ENCODE data around the gene RBFOX1. TPM values are rescaled to one million over a fixed set of nuclear protein-coding genes. Genes with fewer than 3 reads are reported as not detected.

The RBFOX1 gene
- polyA plus RNA-seq, 1 of the 3 experiments (the other 2 are of a cell fraction) = not detected

DNA sequence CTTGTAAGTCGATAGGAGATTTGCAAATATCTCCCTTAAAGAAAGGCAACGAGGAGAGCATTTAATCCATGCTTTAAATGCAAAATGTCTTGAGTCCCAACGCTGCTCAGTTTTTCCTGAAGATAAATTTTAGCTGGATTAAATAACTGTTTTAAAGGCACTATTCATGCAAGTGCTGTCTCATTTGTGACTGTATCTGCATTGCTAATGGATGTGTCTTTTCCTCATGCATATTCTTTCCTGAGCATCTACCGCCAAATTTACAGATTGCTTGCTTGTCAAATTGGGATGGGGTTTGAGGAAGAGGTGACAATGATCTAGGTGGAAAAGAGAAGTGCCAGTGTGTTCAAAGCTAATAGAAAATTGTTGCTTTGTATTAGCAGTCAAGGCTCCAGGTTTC is 106.9 kb downstream of the RBFOX1 start:
- 31% methylated on average over 4 of the region's 4 CpGs for WGBS (ENCODE audit: low lambda C conversion rate)
- no peaks in the 10 kb centered on the region for H3K9me3 ChIP-seq
- H3K27ac ChIP-seq (ENCODE audit: low read depth in 2 of 2, low read length in 1 of 2) = no peak overlapping the region
- H3K4me2 ChIP-seq = no peak overlapping the region
- ChIA-PET POLR2A (no interaction called here), CTCF (no interaction called here)
- no peaks in the 10 kb centered on the region for H3K79me2 ChIP-seq (ENCODE audit: insufficient read depth)
- no peaks in the 10 kb centered on the region for H3K36me3 ChIP-seq (replicated peaks in 1 of 2; ENCODE audit: control insufficient read depth in 1 of 2, insufficient read depth in 2 of 2, low read length in 1 of 2)
- TF ChIP-seq CHD2 (IDR thresholded peaks at IDR 0.05; ENCODE audit: low read length, partially characterized antibody) (no peak), MXI1 (IDR thresholded peaks at IDR 0.05; ENCODE audit: low read depth, low read length) (no peak), NFIC (IDR thresholded peaks at IDR 0.05; ENCODE audit: borderline replicate concordance) (no peak), GABPA (IDR thresholded peaks at IDR 0.05; ENCODE audit: low read depth) (no peak), EZH2phosphoT487 (IDR thresholded peaks at IDR 0.05; ENCODE audit: borderline replicate concordance, low read depth) (no peak)
- TF ChIP-seq, protein P1, sequence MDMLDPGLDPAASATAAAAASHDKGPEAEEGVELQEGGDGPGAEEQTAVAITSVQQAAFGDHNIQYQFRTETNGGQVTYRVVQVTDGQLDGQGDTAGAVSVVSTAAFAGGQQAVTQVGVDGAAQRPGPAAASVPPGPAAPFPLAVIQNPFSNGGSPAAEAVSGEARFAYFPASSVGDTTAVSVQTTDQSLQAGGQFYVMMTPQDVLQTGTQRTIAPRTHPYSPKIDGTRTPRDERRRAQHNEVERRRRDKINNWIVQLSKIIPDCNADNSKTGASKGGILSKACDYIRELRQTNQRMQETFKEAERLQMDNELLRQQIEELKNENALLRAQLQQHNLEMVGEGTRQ (IDR thresholded peaks at IDR 0.05; ENCODE audit: borderline replicate concordance, low read depth, low read length) = no peak
- H3K9ac ChIP-seq = no peak overlapping the region
- no peaks in the 10 kb centered on the region for H3K27me3 ChIP-seq (ENCODE audit: insufficient read depth)
- no peak overlapping the region for H3K4me3 ChIP-seq (ENCODE audit: low read depth in 2 of 2, low read length in 1 of 2)
- H3F3A ChIP-seq (replicated peaks; ENCODE audit: insufficient read depth) = no peaks in the 10 kb centered on the region
- H4K20me1 ChIP-seq (ENCODE audit: insufficient read depth) = no peaks in the 10 kb centered on the region
- no peaks in the 10 kb centered on the region for H3K9me2 ChIP-seq
- no peak for DNase-seq
- no peaks in the 10 kb centered on the region; a peak in 1 of 4 replicates for H3K4me1 ChIP-seq (ENCODE audit: control insufficient read depth in 1 of 2, insufficient read depth in 2 of 2, low read depth in 1 of 2, low read length in 1 of 2)
- no peak overlapping the region for H2AFZ ChIP-seq (ENCODE audit: low read depth)

DNA sequence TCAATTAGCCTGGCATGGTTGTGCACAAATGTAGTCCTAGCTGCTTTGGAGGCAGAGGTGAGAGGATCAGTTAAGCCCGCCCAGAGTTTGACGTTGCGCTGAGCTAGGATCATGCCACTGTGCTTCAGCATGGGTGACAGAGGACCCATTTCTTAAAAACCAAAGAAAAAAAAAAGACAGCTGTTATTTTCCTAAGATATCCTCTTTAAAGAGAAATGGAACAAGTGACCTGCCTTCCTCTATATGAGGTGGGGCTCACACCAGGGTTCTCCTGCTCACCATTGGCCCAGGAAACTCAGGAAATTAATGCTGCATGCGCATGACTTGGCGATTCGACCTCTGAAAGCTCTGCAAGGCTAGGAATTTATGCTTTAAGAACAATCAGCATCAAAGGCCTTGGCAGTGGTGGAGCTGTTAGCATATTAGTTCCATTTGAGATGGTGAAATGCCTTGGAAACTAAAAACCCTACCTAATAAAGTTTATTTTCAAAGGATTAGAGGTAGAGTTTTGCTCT is 108.3 kb downstream of the RBFOX1 start:
- Histone ChIP-seq H3K9me2 (no peaks in the 10 kb centered on the region), H3K36me3 (replicated peaks in 1 of 2; ENCODE audit: control insufficient read depth in 1 of 2, insufficient read depth in 2 of 2, low read length in 1 of 2) (no peaks in the 10 kb centered on the region), H3K4me1 (ENCODE audit: control insufficient read depth in 1 of 2, insufficient read depth in 2 of 2, low read depth in 1 of 2, low read length in 1 of 2) (no peaks in the 10 kb centered on the region; a peak in 1 of 4 replicates), H3F3A (replicated peaks; ENCODE audit: insufficient read depth) (no peaks in the 10 kb centered on the region), H3K27me3 (ENCODE audit: insufficient read depth) (no peaks in the 10 kb centered on the region), H3K4me2 (no peak overlapping the region), H3K27ac (ENCODE audit: low read depth in 2 of 2, low read length in 1 of 2) (no peak overlapping the region), H3K4me3 (ENCODE audit: low read depth in 2 of 2, low read length in 1 of 2) (no peak overlapping the region), H3K79me2 (ENCODE audit: insufficient read depth) (no peaks in the 10 kb centered on the region), H3K9me3 (no peaks in the 10 kb centered on the region), H3K9ac (no peak overlapping the region), H2AFZ (ENCODE audit: low read depth) (no peak overlapping the region), H4K20me1 (ENCODE audit: insufficient read depth) (no peaks in the 10 kb centered on the region)
- 49% methylated on average over 6 of the region's 6 CpGs for WGBS (ENCODE audit: low lambda C conversion rate)
- TF ChIP-seq GABPA (IDR thresholded peaks at IDR 0.05; ENCODE audit: low read depth) (no peak), FOXM1 (IDR thresholded peaks at IDR 0.05; ENCODE audit: low read depth) (no peak), EZH2phosphoT487 (IDR thresholded peaks at IDR 0.05; ENCODE audit: borderline replicate concordance, low read depth) (no peak), EP300 (IDR thresholded peaks at IDR 0.05; ENCODE audit: borderline replicate concordance in 1 of 2, low read depth in 1 of 2, low read length in 1 of 2) (no peak)
- TF ChIP-seq, protein P2, sequence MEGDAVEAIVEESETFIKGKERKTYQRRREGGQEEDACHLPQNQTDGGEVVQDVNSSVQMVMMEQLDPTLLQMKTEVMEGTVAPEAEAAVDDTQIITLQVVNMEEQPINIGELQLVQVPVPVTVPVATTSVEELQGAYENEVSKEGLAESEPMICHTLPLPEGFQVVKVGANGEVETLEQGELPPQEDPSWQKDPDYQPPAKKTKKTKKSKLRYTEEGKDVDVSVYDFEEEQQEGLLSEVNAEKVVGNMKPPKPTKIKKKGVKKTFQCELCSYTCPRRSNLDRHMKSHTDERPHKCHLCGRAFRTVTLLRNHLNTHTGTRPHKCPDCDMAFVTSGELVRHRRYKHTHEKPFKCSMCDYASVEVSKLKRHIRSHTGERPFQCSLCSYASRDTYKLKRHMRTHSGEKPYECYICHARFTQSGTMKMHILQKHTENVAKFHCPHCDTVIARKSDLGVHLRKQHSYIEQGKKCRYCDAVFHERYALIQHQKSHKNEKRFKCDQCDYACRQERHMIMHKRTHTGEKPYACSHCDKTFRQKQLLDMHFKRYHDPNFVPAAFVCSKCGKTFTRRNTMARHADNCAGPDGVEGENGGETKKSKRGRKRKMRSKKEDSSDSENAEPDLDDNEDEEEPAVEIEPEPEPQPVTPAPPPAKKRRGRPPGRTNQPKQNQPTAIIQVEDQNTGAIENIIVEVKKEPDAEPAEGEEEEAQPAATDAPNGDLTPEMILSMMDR (IDR thresholded peaks at IDR 0.05) = no peak
- TF ChIP-seq, protein P3, sequence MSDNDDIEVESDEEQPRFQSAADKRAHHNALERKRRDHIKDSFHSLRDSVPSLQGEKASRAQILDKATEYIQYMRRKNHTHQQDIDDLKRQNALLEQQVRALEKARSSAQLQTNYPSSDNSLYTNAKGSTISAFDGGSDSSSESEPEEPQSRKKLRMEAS (IDR thresholded peaks at IDR 0.05; ENCODE audit: low read depth) = no peak
- TF ChIP-seq, protein P1 (IDR thresholded peaks at IDR 0.05; ENCODE audit: borderline replicate concordance, low read depth, low read length) = no peak
- ChIA-PET POLR2A (interaction anchor here (0.6 kb wide), 1 partner anchor 78 kb away, joined by 3 read pairs; no protein-coding TSS in a partner anchor), CTCF (interaction anchor here (1.0 to 2.1 kb wide), 3 partner anchors 10 to 36 kb away, joined by 3 to 5 read pairs (median 4); no protein-coding TSS in a partner anchor)
- DNase-seq = no peak

All from SK-N-SH (cell line).